Fibroblast of skin of right quadriceps (primary cell): ENCODE measurements around the gene NECTIN3.

ENCODE experiments used
- DNase-seq: peaks from one replicate; pipeline ENCODE4 v3.0.0-alpha.2; 2013

NECTIN3 gene, protein sequence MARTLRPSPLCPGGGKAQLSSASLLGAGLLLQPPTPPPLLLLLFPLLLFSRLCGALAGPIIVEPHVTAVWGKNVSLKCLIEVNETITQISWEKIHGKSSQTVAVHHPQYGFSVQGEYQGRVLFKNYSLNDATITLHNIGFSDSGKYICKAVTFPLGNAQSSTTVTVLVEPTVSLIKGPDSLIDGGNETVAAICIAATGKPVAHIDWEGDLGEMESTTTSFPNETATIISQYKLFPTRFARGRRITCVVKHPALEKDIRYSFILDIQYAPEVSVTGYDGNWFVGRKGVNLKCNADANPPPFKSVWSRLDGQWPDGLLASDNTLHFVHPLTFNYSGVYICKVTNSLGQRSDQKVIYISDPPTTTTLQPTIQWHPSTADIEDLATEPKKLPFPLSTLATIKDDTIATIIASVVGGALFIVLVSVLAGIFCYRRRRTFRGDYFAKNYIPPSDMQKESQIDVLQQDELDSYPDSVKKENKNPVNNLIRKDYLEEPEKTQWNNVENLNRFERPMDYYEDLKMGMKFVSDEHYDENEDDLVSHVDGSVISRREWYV

DNA sequence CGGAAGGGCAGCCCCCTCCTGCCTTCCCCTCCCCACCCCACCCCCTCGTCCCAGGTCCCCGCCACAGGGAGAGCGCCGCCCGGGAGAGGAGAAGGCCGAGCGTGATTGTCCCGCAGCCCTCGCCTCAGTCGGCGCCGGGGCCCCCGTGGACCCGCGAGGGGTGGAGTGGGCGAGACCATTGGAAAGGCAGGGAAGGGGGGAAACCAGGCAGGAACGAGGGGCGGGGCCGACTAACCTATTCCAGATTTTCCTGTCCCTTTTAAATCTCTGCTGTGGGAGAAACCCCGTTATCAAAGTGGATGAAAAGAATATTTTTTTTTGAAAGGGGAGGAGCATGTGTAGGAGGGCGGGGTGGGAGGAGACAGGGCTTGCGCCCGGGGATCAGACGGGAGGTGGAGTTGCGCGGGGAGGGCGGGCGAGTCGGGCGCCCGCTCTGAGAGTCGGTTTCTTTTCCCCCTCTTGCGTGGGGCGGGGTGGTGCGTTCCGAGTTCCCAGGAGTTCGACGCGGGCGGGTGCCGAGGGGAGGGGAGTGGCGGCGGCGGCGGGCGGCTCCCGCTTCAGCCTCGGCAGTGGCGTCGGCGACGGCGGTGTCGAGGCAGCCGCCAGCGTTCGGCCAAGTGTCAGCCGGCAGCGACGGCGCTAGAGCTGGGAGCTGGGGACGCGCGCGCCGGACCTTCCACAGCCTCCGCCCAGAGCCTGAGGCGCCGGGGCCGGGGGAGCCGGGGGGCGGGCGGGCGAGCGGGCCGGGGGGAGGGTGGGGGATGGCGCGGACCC, at the start of gene NECTIN3:
Gene NECTIN3, plus strand, starts transcription at position 560 of the 774 bp plus-strand sequence. Its CDS starts 202 bp downstream, at position 762.
- peak; percentile 99 for DNase-seq

DNA sequence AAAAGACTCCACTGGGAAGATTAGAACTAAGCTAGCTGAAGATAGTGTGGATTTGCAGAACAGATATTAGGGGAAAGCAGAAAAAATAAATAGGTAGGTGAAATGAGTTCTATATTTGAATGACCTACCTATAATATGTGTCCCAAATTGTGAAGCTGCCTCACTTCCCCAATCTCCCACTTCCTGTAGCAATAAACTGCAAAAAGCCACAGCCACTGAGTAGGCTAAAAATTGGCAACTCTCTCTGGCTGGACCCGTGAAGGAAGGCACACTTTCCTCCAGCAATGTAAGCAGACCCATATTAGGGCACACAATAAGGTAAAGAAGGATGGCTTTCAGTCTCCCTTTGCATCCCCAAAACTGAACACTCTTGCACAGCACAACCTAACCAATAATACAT, 43.7 kb upstream of the NECTIN3 start:
- DNase-seq = no peak

DNA sequence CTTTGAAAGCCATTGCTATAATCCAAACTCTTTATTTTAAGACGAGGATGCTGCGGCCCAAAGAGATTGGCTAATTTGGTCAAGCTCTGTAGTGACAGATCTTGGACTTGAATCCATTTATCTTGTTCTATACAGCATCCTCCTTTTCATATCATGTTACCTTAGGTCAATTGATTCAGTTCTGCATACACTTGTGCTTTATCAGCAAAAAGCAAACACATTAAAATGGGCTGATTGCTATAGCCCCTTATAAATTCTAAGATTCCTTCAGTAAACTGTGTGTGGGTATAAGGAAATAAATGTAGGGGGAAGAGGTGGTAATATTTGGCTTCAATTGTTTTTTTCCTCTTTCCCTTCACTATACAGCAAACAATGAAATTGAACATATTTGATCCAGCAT, 40.1 kb upstream of the NECTIN3 start:
- DNase-seq = no peak

DNA sequence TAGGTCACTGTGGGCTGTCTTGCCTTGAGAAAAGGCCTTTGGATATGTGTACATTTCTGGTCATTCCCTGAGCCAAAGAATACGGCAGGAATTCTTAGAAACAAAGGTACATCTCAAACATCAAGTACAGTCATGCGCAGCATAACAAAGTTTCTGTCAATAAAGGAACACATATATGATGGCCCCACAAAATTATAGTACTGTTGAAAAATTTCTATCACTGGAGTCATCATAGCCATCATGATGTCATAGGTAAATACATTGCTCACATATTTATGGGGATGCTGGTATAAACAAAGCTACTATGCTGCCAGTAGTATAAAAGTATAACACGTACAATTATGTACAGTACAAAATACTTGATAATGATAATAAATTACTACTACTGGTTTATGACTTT, 38.9 kb upstream of the NECTIN3 start:
- DNase-seq = no peak

DNA sequence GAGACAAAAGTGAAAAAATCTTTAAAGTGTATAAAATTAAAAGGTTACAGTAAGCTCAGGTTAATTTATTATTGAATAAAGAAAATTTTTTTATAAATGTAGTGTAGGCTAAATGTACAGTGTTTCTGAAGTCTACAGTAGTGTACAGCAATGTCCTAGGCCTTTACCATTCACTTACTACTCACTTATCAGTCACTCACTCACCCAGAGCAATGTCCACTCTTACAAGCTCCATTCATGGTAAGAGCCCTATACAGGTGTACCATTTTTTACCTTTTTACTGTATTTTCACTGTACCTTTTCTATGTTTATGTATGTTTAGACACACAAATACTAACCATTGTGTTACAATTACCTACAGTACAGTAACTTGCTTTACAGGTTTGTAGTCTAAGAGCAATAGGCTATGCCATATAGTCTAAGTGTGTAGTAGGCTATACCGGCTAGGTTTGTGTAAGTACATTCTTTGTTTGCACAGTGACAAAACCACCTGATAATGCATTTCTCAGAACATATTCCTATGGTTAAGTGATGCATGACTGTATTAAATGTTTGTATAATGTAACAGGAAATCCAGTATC, 38.1 kb upstream of the NECTIN3 start:
- DNase-seq = no peak

DNA sequence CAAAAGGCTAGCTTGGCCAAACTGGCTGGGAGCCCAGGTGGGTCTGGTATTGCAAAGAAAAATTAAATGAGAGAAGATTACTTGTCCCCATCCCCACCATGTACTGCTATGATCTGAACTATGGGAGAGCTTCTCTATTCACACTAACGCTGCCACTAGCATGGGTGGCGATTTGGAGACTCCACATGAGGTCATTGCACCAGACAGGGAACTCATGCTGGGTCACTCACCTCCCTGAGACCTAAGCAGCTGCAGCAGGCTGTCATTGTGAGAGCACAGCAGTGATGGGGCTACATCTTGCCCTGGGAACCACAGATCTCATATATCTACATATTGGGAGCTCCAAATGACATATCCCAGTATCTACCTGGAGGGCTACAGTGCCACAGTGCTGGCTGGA, 36.3 kb upstream of the NECTIN3 start:
- no peak for DNase-seq

DNA sequence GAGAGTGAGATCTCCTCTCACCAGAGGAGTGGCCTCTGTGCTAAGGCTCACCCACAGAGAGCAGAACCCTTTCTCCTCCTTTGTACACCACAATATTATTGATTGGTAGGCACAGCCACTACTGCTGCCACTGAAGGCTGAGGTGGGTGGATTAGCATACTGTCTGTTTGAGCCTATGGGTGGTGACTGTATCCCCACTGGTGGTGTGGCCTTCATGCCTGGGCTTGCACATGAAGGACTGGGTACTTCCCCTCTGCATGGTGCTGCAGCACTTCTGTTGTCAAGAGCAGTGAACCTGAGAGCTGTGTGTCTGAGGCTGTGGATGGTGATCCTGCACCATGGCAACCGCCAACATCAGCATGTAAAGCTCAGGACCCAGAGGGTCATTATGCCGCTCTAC, 35.7 kb upstream of the NECTIN3 start:
- no peak for DNase-seq

DNA sequence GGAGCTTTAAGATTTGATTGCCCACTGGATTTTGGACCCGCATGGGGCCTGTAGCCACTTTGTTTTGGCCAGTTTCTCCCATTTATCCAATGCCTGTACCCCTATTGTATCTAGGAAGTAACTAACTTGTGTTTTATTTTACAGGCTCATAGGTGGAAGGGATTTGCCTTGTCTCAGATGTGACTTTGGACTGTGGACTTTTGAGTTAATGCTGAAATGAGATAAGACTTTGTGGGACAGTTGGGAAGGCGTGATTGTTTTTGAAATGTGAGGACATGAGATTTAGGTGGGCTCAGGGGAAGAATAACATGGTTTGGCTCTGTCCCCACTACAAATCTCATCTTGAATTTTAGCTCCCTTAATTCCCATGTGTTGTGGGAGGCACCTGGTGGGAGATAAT, 30.7 kb upstream of the NECTIN3 start:
- no peak for DNase-seq

DNA sequence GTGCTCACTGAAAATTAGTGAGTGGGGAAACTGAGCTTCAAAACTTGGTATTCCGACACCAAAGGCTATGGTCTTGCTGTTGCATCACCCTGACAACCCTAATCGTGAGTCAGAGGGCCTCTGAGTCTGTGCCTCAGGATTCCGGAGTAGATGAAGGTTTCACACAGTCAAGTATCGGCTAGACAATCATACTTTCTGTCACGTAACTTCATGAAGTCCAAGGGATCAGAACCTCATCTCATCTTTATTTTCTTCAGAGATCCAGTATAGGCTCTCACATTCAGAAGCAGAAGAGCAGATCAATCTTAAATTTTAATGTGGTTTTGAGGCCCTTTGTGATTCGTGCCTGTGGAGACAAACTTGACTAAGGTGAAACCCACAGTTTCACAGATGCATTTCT, 26.1 kb upstream of the NECTIN3 start:
- DNase-seq = peak; percentile 2

DNA sequence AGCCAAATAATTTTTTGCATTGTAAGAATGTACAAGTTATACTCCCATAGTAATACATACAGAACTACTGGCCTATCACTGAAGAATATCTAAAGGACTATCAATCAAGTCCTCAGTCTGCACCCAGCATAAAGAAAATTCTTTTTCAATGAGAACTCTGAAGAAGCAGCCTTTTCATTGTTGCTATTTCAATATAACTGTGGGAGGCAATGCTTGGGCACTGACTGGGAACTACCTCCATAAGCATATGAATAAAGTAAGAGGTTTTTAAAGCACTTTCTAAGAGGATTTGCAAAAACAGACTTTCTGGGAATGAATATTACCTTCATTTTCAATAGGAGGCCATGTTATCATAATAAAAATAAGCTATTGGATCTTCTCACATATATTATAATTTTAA, 24.6 kb upstream of the NECTIN3 start:
- DNase-seq = no peak

DNA sequence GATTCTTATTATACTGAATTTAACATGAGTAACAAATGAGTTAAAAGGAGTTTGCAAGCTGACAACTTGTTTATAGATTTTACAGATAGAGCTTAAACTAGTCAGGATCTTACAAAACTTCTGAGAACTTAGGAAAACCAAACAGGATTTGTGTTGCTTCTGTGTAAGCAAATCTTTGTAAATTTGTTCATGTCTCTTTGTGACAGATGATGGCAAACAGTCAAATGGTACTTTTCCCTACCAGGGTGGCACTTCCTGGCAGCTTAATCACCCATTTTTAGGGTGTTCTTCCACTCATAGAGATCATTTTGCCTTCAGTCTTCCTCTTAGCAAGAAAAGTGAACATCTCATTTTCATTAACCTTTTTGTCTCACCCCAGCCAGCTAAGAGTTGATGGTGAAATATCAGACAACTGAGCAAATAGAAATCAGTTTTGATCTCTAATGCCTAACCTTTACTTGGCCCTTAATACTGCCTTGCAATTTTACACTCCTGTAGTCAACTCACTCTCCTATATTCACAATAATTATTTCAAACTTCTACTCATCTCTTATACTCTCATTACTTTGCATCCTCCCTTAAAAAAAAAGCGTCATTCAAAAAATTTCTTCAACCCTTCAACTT, 23.7 kb upstream of the NECTIN3 start:
- DNase-seq = no peak

DNA sequence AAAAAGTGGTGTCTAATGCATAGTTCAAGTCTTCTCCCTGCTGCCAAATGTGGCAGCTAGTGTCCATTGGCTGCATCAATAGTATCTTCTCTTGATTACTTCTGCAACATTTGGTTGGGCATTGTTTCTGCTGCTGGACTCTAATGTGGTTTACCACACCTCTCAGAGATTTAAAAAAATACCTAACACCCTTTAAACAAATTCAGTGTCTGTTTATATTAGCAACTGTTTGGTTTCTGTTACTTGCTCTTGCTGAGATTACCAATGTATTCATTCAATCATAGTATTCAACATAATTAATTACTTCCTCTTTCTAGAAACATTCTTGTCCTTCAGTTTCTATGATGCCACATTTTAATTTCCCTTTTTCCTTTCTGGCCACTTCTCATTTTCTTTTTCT, 20.3 kb upstream of the NECTIN3 start:
- no peak for DNase-seq

DNA sequence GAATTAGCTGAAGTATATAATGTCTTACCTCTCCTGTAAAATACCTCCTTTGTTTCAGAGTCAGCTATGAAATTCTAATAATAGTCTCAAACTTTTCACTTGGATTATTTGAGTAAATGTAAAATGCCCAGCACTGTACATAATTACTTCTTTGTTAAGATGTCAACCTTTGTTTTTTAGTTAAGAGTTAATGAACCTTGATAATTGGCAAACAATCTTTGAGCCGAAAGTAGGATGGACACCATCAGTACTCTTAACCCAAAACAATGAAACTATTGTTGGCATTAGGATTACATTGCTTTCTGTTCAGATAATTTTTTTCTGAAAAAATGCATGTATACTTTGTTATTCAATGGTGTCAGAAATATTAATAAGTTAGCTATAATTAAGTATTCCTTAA, 3.0 kb upstream of the NECTIN3 start:
- DNase-seq = no peak

DNA sequence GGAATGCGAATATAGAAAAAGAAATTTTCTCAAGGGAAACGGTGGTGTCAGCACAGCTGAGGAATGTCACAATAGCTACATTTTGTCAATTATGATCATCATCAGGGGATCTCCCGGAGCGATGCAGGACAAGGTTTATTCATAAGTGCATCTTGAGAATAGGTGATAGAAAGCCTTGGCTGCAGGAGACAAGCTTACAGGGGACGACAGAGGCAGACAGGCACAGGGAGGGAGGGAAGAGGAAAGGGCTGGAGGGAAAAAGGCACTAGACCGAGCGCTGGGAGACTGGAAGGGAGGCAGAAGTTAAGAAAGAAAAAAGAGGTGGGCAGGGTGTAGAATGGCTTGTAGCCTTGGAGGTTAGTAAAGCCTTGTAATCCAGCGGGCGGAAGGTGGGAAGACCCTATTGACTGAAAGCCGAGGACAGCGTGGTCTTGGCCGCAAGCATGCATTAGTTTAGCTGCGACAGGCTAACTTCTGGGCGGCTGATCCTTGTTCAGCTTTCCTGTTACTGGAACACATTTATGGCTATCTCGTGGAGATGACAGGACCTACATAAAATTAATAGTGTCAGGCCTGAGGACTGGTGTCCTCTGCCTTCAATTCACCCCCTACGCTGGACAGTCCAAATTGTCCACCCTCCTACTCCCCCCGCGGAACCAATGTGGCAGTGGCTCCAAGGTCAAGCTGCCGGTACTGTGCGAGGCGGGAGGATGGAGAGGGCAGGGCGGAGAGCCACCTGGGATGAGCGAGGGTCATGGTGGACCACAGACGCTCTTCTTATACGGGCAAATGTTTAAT, 1.4 kb upstream of the NECTIN3 start:
- DNase-seq = peak; percentile 15

DNA sequence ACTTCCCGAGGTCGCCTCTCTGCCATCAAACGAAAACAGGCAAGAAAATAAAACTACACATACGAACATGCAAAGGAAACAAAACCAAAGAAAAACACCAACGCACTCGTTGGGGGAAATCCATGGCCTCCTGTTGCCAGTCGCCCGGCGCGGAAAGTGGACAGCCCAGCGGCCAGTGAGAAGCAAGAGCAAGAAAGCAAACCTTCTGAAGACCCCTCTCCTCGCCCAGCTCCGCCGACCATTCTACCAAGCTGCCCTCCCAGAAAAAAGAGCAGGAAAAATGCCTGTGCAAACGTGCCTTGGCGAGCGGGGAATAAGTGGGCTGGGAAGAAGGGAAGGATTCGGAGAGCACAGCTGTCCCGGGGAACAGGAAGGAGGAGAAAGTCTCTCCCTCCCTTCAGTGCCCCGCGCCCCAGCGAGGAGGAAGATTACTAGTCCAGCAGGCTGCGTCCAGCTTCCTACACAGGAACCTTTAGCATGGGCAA, 802 bp upstream of the NECTIN3 start:
- DNase-seq = no peak

DNA sequence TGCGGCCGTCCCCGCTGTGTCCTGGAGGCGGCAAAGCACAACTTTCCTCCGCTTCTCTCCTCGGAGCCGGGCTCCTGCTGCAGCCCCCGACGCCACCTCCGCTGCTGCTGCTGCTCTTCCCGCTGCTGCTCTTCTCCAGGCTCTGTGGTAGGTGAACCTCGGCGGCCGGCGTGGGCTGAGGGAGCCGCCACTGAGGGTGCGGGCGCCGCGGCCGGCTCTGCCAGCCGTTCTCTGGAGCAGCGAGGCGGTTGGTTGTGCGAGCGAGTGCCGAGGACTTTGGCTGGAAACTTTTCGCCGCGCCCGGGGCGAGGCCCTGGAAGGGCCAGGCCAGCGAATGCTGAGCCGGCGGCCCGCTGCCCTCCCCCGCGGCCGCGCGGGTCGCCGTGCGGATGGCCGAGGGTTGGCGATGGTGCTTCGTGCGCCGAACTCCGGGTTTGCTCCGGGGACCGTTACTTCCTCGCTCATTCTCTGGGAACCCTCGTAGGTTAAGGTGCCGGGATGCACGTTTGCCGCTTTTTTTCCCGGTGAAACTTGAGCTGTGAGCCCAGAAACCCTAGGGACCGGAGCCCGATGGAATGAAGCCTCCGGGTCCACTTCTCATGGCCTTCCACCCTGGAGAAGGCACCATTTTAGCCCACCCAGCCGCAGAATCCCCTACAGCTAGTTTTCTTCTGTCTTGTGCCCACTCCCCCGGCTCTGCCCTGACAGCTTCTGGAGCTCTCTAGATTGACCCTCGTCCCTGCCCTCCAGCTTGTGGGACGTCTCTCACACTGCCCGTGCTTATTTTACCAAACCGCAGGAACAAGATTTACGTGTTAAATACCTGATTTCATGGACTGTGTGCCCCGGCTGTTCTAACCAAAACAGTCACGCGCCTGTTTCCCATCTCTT, 660 bp downstream of the NECTIN3 start:
- peak; percentile 38 for DNase-seq

DNA sequence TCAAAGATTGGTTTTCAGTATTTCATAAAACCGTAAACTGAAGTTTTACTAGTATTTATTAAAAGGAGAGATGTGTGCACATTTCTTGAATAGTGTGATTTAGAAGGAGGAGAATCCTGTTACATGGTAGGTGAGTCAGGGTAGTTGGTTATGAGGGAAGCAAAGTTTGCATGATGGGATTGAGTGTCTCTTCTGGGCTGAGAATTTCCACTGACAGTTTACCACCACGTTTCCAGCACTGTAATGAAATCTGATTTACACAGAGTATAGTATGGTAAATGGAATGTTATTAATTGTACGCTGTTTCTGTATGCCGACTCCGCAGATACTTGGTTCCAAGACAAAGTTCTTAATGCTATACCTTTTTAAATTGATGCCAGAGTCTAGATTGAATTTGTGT, 1.6 kb downstream of the NECTIN3 start:
- DNase-seq = peak; percentile 48

DNA sequence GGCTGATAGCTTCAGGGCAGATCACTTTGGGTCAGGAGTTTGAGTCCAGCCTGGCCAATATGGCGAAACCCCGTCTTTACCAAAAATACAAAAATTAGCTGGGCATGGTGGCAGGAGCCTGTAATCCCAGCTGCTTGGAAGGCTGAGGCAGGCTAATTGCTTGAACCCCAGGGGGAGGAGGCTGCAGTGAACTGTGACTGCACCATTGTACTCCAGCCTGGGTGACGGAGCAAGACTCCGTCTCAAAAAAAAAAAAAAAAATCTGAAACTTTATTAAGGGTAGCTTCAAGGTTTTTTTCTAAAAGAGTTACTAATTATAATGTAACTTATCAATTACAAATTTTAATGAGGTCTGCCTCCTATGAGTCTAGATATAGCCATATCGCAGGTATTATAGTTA, 5.1 kb downstream of the NECTIN3 start:
- DNase-seq = no peak

DNA sequence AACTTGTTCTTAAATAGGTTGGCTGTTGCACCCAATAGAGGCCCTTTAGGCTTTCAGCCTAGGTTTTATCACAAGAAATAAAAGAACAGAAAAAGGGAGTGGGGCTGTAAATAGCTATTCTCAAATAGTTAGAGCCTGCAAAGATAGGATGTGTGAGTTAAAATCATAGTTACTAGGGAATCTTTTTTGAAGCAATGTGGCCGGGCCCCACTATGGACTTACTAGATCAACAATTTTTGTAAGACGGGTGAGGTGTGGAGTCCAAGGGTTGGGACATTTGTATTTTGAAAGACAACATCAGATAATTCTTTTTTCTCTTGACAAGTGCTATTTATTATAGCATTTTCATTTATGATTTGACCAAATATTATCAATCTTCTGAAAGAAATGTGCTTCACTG, 5.8 kb downstream of the NECTIN3 start:
- no peak for DNase-seq

DNA sequence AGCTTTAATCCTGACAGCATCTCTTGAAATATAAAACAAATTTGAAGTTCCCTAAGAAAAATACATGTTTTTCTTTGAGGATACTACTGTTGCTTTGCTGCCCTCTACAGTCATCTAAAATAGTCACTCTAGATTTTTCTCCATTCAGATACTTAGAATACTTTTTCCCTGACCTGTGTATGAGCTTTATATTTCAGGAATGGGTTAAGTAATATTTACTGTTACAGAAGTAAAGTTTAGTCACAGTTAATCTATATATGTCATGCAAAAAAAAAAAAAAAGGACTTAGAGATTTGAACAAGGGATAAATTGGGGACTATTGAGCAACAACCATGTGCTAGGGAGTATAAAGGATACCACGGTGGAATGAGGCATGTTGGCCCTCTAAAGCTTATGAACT, 8.8 kb downstream of the NECTIN3 start:
- peak; percentile 76 for DNase-seq

DNA sequence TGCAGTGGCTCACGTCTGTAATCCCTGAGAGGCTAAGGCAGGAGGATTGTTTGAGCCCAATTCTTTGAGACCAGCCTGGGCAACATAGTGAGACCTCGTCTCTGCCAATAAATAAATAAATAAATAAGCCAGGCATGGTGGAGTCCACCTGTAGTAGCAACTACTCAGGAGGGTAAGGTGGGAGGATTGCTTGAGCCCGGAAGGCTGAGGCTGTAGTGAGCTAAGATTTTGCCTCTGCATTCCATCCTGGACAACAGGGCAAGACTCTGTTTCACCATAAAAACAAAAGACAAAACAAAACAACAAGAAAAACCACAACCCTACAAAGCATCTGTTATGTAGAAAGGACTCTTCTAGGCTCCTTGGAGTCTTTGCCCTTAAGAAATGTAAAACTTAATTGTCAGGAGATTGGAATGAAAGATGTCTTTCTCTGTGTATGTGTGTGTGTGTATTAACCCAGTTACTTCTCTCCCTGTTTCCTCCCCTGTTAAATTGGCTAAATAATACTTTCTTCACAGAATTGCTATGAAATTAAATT, 9.5 kb downstream of the NECTIN3 start:
- peak; percentile 55 for DNase-seq
